ENCODE measurements around the gene LDHD.

GRCh38 chr16:75148311-75149195 lies 32.0 kb upstream of the LDHD start, which contains the start of gene ZFP1:
- TF ChIP-seq POLR2A (IDR thresholded peaks at IDR 0.05; ENCODE audit: low read length), result peak; percentile 60
- no peak for TF ChIP-seq GATA1 (IDR thresholded peaks at IDR 0.05; ENCODE audit: low read depth, low read length)
